ENCODE measurements around the gene DLX2.
"Not testable (repeated sequence)": the region's sequence is repeated elsewhere in the genome, so short reads cannot be mapped to it uniquely, and the experiment has no call there.

DLX2 gene

DNA sequence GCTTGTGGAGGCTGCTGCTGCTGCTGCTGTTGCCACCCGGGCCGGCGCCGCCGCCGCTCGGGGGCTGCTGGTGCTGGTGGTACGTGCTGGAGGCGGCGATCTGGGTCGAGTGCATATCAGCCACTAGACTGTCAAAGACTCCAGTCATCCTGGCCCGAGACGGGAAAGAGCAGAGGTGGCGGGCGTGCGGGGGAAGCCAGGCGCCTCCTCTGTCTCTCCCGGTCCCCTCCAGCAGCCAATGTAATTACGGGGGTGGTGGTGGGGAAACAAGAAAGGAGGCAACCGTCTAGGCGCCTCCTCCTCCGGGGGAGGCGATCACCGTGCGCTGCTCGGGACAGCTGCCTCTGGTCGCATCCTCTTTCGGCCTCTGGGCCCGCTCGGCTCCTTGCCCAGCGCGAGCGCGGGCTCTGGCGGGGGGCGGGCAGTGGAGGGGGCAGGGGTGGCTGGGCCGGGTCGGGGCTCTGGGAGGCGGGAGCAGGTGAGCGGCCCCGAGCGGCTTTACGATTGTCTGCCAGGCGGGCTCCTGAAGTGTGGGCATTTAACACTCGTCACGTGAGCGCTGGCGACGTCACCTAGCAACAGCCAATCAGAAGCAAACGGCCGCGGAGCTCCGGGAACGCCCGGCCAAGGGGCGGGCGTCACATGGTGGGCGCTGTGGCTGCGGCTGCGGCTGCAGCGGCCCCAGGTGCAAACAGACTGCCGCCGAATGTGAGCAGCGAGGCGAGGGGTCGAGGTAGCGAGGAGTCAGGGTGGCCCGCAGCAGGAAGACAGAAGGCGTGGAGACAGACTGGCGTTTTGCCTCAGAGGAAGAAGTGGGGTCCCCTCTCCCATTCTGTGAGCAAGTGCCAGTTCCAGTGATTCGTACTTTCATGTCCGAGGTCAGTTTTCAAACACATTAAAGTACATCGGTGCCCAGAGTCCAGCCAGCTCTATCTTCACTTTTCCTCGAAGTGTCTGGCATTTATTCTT lies at the start of gene DLX2:
TSS of gene DLX2 (minus strand) at position 510 of the 969 bp plus-strand sequence. CDS start at position 148, 362 bp downstream.
- peak; percentile 79 for DNase-seq

- DNase-seq, result no peak
Observed at GRCh38 chr2:172147944-172148650, 45.4 kb upstream of the DLX2 start.

DNA sequence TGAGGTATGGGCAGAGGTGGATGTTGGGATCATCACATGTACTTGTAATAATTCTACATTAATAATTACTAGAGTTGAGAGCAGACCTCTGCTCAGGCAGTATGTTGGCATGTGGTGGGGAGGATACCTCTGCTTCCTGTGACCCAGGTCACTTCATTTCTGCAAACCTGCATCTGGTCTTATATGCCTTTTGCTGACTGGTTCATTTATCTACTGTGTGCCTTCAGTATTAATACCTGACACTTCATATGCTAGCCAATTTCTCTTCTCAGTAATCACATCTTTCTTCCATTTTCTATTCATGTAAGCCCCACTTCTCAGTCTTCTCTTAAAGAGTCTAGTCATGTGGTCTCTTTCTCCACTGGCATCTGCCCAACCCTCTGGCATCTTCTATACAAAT lies 41.1 kb upstream of the DLX2 start:
- DNase-seq, result no peak

- not testable (repeated sequence) for DNase-seq
Observed at GRCh38 chr2:172138727-172139126, 36.0 kb upstream of the DLX2 start.

DNA sequence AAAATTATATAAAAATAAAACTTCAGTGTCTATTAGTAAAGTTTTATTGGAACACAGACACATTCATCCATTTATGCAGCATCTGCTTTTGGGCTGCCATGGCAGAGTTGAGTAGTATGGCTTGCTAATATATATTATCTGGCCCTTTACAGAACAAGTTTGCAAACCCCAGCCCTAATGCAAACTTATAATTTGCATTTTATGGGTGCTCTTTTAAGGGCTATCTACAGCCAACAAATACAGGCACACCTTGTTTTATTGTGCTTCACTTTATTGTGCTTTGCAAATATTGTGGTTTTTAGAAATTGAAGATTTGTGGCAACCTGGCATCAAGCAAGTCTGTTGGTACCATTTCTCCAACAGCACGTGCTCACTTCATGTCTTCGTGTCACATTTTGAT lies 35.2 kb upstream of the DLX2 start:
- DNase-seq, result no peak

DNA sequence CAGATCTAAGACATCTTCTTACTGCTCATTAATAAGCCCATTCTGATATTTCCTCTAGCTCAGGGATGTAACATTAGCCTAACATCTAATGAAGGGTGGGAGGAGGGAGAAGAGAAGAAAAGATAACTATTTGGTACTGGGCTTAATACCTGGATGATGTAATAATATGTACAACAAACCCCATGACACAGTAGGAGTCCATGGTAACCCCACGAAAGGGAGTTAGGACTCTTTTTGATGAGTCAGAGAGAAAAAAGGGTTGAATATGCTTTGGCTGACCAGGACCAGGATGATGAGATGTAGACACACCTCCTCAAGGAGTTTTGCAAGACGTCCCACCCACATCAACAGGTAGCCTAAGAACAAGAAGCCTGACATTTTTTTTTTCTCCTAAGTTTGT lies 34.4 kb upstream of the DLX2 start:
- no peak for DNase-seq

- DNase-seq, result no peak
Observed at GRCh38 chr2:172135446-172135845, 32.7 kb upstream of the DLX2 start.

DNA sequence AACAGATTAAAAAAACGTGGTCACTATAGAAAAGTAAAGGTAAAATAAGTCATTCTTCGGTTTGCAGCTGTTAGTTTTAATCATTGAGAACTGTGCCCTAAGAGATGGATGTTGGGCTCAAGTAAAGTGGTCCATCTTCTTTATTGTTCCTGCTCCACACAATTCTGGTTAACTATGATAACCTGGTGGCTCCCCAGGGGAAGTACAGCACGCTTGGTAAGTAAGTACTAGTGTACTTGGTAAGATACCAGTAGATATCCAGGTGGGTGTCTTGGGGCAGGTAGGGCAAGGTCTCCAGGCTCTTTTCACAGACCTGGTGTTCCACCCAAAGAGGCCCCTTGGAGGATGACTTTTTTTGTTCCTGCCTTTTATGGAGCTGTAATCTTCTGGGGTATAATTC lies 31.6 kb upstream of the DLX2 start:
- no peak for DNase-seq

- DNase-seq, result no peak
Observed at GRCh38 chr2:172131713-172132555, 29.2 kb upstream of the DLX2 start.

DNA sequence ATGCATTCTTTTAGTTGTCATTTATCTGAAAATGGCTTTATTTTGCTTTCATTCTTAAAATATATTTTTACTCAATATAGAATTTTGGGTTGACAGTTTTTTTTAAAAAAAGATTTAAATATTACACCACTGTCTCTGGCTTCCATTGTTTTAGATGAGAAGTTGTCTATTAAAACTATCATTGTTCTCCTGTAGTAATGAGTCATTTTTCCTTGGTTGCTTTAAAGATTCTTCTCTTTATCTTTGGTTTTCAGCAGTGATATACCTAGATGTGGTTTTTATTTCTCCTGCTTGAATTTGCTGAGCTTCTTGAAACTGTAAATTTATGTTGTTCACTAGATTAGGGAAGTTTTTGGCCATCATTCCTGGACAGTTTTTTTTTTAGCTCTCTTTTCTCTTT lies 26.7 kb upstream of the DLX2 start:
- no peak for DNase-seq

DNA sequence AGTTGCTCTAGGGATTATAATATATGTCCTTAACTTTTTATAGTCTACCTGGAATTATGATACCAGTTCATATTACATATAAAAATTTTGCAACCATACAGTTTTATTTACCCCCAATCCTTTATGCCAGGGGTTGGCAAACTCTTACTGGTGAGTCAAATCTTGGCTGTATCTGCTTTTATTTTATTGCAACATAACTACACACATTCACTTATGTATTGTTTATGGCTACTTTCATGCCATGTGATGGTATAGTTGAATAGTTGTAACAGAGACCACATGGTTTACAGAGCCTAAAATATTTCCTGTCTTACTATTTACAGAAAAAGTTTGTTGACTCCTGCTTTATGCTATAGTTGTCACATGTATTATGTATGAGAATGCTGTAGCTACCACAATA lies 25.8 kb upstream of the DLX2 start:
- DNase-seq, result no peak

DNA sequence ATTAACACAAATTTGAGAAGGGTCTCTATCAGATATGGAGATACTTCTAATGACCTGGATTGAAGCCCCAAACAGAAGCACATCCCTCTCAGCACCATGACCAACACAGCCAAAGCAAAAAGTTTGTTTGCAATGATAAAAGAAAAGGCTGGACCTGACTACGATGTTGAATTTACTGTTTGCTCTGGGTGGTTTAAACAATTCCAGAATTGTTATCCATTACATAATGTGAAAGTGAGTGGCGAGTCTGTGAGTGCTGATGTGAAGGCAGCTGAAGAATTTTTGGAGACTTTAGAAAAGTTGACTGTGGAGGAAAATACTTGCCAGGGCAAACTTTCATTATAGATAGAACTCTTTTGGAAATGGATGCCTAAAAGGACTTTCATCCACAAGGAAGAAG lies 17.4 kb upstream of the DLX2 start:
- no peak for DNase-seq

DNA sequence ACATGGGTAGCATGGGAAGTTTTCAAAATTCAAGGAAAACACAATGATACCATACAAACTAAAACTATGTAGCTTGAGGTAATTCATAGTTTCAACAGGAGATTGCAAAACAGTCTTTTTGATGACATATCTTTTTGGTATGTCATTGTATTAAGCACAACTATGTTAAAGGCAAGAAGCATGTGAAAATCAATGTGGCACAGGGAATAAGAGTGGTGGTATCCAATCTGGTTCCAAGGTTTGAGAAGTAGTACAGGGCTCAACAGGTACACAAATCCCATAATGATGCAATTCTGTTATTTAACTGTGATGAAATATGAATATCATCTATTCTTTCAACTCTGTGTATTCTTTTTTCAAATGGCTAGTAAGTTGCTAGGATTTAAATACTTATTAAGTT lies 16.4 kb upstream of the DLX2 start:
- DNase-seq, result no peak

GRCh38 chr2:172116107-172116506 lies 13.4 kb upstream of the DLX2 start:
- no peak for DNase-seq

DNA sequence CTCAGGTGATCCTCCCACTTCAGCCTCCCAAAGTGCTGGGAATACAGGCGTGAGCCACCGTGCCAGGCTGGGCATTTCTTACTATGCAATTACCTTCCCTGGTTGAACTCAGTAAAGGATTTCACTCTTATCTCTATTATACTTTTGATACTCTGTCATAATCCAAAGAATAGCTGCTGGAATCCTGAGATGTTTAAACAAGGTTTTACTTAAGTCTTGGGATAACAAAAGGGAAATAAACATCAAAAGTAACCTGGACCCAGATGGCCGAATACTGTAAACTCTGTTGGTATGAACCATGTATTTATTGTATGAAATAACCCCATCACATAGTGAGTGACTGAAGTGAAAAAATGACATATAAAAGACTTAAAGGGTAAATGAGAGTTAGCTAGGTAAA lies 11.9 kb upstream of the DLX2 start:
- no peak for DNase-seq

GRCh38 chr2:172114176-172114575 lies 11.5 kb upstream of the DLX2 start:
- not testable (repeated sequence) for DNase-seq

DNA sequence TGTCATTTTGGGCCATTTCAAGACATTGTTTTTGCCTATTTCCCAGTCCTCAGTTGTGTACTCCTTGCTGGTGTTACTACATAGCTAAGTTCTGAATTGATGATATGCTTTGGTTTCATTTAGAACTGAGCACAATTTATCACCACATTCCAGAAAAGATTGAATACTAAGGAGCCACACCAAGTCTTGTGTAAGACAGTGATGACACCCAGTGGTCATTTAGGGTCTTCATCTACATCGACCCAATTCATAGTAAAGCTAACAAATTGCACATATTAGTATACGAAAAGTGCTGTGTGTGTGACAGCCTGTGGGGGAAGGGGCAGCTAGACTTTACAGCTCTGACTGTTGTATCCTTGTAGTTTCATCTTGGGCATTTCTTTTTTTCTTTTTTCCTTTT lies 10.9 kb upstream of the DLX2 start:
- peak; percentile 8 for DNase-seq

DNA sequence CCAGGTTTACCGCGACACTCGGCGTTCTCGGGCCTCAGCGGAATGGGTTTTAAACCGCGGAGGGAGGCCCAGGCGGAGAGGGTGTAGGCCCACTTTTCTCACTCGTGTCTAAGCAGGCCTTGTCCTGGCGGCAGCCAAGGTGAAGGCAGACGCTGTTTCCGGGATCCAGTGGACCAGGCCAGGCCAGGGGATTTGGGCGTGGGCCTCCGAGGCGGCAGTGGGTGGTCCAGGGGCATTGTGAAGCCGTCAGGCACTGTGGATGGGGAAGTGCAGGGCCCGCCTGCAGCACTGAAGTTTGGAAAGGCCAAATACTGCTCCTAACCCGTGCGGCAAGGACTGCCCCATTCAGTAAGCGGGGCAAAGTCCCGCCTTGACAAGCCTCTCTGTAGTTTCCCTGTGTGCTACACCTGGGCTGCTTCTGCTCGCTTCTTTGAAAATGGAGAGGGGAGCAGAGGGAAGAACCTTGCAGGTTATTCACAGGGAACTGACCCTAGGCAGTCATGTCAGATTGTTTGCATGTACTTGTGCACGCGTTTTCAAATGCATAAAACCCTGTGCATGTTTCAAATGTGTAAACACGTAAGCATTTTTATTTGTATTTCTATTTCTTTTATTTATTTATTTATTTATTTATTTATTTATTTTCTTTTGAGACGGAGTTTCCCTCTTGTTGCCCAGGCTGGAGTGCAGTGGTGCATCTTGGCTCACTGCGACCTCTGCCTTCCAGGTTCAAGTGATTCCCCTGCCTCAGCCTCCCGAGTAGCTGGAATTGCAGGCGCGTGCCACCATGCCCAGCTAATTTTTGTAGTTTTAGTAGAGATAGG lies 7.5 kb upstream of the DLX2 start:
- DNase-seq, result no peak

DNA sequence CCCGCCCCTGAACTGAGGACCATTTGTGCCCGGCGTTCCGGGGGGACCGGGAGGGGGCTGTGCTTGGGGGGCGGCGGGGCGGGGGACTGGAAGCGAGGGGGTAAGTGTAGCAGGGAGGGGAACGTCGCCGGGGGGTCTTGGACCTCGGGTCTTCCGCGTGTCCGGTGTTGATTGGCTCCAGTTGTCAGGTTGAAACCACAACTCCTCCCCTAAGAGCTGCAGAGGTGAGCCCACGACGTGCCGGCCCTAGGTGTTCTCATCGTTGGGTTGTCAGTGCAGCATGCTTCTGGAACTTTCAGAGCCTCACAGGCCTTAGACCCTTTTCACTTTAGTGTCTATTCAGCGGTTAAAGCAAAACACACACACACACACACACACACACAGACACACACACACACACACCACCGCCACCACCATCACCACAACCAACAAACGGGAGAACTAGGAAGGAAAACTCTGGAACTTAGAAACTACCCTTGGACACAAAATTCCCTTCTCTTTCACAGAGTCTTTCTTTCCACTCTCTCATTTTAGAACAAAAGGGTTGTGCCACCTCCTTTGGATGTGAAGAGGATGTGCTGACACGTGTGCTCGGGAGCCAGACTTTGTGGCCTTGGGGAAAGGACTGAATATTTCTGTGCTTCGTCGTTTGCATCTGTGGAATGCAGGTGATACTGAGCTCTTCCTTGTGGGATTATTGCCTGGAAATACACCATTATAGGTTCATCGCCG lies 6.7 kb upstream of the DLX2 start:
- DNase-seq, result no peak

GRCh38 chr2:172108587-172108930 lies 5.9 kb upstream of the DLX2 start:
- no peak for DNase-seq

- DNase-seq, result no peak
Observed at GRCh38 chr2:172107690-172108586, 5.2 kb upstream of the DLX2 start.
